GM12878 (cell line): ENCODE results near the gene CPHXL2. TPM values are rescaled to one million over a fixed set of nuclear protein-coding genes. Genes with fewer than 3 reads are reported as not detected.

Source experiments
- ATAC-seq: fragments of 200-7000 bp; cut with Tn5 transposase; 3 replicates; pipeline ENCODE4 v1.9.1; 2020; ENCODE audit warnings: mild to moderate bottlenecking, moderate library complexity
- BruUV-seq: library from RNA; stranded (reverse); fragments of 400-500 nt; replicated peaks from 2 replicates; lab custom pipeline; 2021; lab: Mats Ljungman, UMichigan
- CTCF ChIA-PET: fragments of 300-600 bp; sonication (Branson Sonifier 250); formaldehyde crosslinking; extraction: SDS; loops from one replicate; lab custom pipeline; 2021; ENCODE audit warnings: inconsistent platforms; lab: Yijun Ruan, JAX
- POLR2A ChIA-PET: fragments of 350-600 bp; formaldehyde crosslinking; extraction: SDS; loops from one replicate; lab custom pipeline; 2021; ENCODE audit warnings: inconsistent platforms; lab: Charles Lee
- RAD21 ChIA-PET: fragments of 300-600 bp; sonication (Branson Sonifier 250); formaldehyde crosslinking; loops from one replicate; lab custom pipeline; 2023; ENCODE audit warnings: antibody characterized with exemption; ENCODE audit not compliant: unreplicated experiment; lab: Charles Lee
- SMC1A ChIA-PET: fragments of 300-600 bp; sonication (Branson Sonifier 250); formaldehyde crosslinking; loops from one replicate; lab custom pipeline; 2023; ENCODE audit not compliant: unreplicated experiment, uncharacterized antibody; lab: Charles Lee
- DNase-seq: peaks from one replicate; pipeline ENCODE4 v3.0.0-alpha.2; 2011; ENCODE audit warnings: low read depth, low spot score
- FAIRE-seq: peaks from 3 replicates; lab custom pipeline; 2011; peaks lifted over from hg19 to GRCh38; lab: Jason Lieb, UNC
- H2AFZ ChIP-seq: 2 replicates; pipeline ENCODE4 v1.6.0; 2011; ENCODE audit warnings: low read depth, low read length, control low read depth; ENCODE audit not compliant: control insufficient read depth
- H3K27ac ChIP-seq: 2 replicates; pipeline ENCODE4 v1.5.1; 2011; ENCODE audit warnings: control low read depth; ENCODE audit not compliant: control insufficient read depth, insufficient read depth
- H3K27me3 ChIP-seq, 2 experiments: replicated peaks in 1 of 2; 2 replicates each; pipeline versions ENCODE4 v1.6.0 to v1.6.1; 2011; ENCODE audit warnings: low read length in 1 of 2; ENCODE audit not compliant: control insufficient read depth in 2 of 2, insufficient read depth in 2 of 2
- H3K36me3 ChIP-seq, 2 experiments: 2 replicates each; pipeline ENCODE4 v1.5.1; 2011; ENCODE audit warnings: low read length in 1 of 2; ENCODE audit not compliant: control insufficient read depth in 2 of 2, insufficient read depth in 2 of 2
- H3K4me1 ChIP-seq: 2 replicates; pipeline ENCODE4 v1.6.1; 2011; ENCODE audit warnings: mild to moderate bottlenecking, low read length, moderate library complexity, mixed read lengths; ENCODE audit not compliant: control insufficient read depth, insufficient read depth
- H3K4me2 ChIP-seq: 2 replicates; pipeline ENCODE4 v1.6.0; 2011; ENCODE audit warnings: control low read depth; ENCODE audit not compliant: control insufficient read depth, insufficient read depth
- H3K4me3 ChIP-seq: fragments of 200-600 bp; sonication (generic); 2 replicates; pipeline ENCODE4 v1.5.1; 2016
- H3K79me2 ChIP-seq: 2 replicates; pipeline ENCODE4 v1.6.0; 2011; ENCODE audit warnings: low read length; ENCODE audit not compliant: control insufficient read depth, insufficient read depth
- H3K9ac ChIP-seq: 2 replicates; pipeline ENCODE4 v1.8.0; 2011; ENCODE audit warnings: low read length, control low read depth, mixed read lengths; ENCODE audit not compliant: control insufficient read depth, insufficient read depth
- H3K9me3 ChIP-seq: replicated peaks from 3 replicates; pipeline ENCODE4 v1.5.1; 2011; ENCODE audit warnings: mild to moderate bottlenecking, low read length; ENCODE audit not compliant: control insufficient read depth, insufficient read depth
- H4K20me1 ChIP-seq: 2 replicates; pipeline ENCODE4 v1.6.0; 2011; ENCODE audit not compliant: control insufficient read depth, insufficient read depth
- ATF2 ChIP-seq: IDR thresholded peaks from 2 replicates; pipeline ENCODE4 v1.6.1; 2012; ENCODE audit warnings: low read length, inconsistent platforms
- CBFB ChIP-seq: IDR thresholded peaks from 2 replicates; pipeline ENCODE4 v1.6.1; 2016; ENCODE audit warnings: antibody characterized with exemption, low read depth
- CREB1 ChIP-seq: IDR thresholded peaks from 2 replicates; pipeline ENCODE4 v1.6.1; 2012; ENCODE audit warnings: low read depth, mild to moderate bottlenecking, inconsistent platforms
- CREM ChIP-seq: IDR thresholded peaks from 2 replicates; pipeline ENCODE4 v1.6.1; 2014; ENCODE audit warnings: antibody characterized with exemption, low read depth
- EED ChIP-seq: sonication (generic); IDR thresholded peaks from 2 replicates; pipeline ENCODE4 v1.6.1; 2016; ENCODE audit warnings: antibody characterized with exemption, low read depth
- ETV6 ChIP-seq, 2 experiments: fragments of 450-650 bp in 1 of 2; IDR thresholded peaks in 1 of 2; conservative IDR thresholded peaks in 1 of 2; 2 replicates each; pipeline ENCODE4 v1.6.1; 2014; ENCODE audit warnings: antibody characterized with exemption in 1 of 2, borderline replicate concordance in 1 of 2, low read depth in 1 of 2, mild to moderate bottlenecking in 1 of 2, moderate library complexity in 1 of 2
- FOXM1 ChIP-seq: IDR thresholded peaks from 2 replicates; pipeline ENCODE4 v1.6.1; 2012; ENCODE audit warnings: low read depth, mild to moderate bottlenecking, inconsistent platforms, low read length, moderate library complexity
- KLF5 ChIP-seq: fragments of 450-650 bp; IDR thresholded peaks from 2 replicates; pipeline ENCODE4 v1.6.1; 2014; ENCODE audit warnings: mild to moderate bottlenecking; ENCODE audit not compliant: partially characterized antibody
- MYB ChIP-seq: fragments of 150-350 bp; IDR thresholded peaks from 2 replicates; pipeline ENCODE4 v1.6.1; 2014; ENCODE audit warnings: mild to moderate bottlenecking, low read depth, low read length, borderline replicate concordance
- NFXL1 ChIP-seq: fragments of 450-650 bp; IDR thresholded peaks from 2 replicates; pipeline ENCODE4 v1.6.1; 2017; ENCODE audit warnings: antibody characterized with exemption, mild to moderate bottlenecking, borderline replicate concordance
- NR2F1 ChIP-seq: fragments of 450-650 bp; conservative IDR thresholded peaks from 2 replicates; pipeline ENCODE4 v1.6.1; 2017; ENCODE audit warnings: mild to moderate bottlenecking
- RUNX3 ChIP-seq: IDR thresholded peaks from 2 replicates; pipeline ENCODE4 v1.6.1; 2012; ENCODE audit warnings: low read length, inconsistent platforms
- SIX5 ChIP-seq: IDR thresholded peaks from 2 replicates; pipeline ENCODE4 v1.6.1; 2011; ENCODE audit warnings: mild to moderate bottlenecking, low read depth, low read length, moderate library complexity; ENCODE audit not compliant: severe bottlenecking
- TAF1 ChIP-seq: IDR thresholded peaks from 2 replicates; pipeline ENCODE4 v1.6.1; 2011; ENCODE audit warnings: mild to moderate bottlenecking, low read depth, low read length, borderline replicate concordance
- TARDBP ChIP-seq: IDR thresholded peaks from 2 replicates; pipeline ENCODE4 v1.6.1; 2016; ENCODE audit warnings: borderline replicate concordance
- YY1 ChIP-seq: IDR thresholded peaks from 2 replicates; pipeline ENCODE4 v1.6.1; 2011; ENCODE audit warnings: low read depth, mild to moderate bottlenecking, low read length
- ZBED1 ChIP-seq: IDR thresholded peaks from 2 replicates; pipeline ENCODE4 v1.6.1; 2016; ENCODE audit warnings: borderline replicate concordance
- WGBS: methylation state at CpG from one replicate; pipeline ENCODE4 v1.1.6; 2016; ENCODE audit warnings: low lambda C conversion rate; ENCODE audit not compliant: insufficient replicate concordance, insufficient coverage; ENCODE audit errors: missing lambda C conversion rate; 5-methylcytosine and 5-hydroxymethylcytosine counted together
- in situ Hi-C: fragments of 300-500 bp; cut with MboI; formaldehyde crosslinking; loops from 9 replicates; pipeline ENCODE4 v1.14.3; 2018; ENCODE audit warnings: mixed read lengths
- intact Hi-C: fragments of 100-400 bp; cut with micrococcal nuclease; formaldehyde crosslinking; loops from one replicate; pipeline ENCODE4 v1.14.2; 2022; ENCODE audit not compliant: unreplicated experiment
- polyA plus RNA-seq, 11 experiments: library from polyadenylated mRNA; depleted of rRNA in 4 of 11; unstranded in 6 of 11; stranded (reverse) in 5 of 11; fragments of >200 nt; fragmentation: Nextera tagmentation in 4 of 11; fragmentation: Illumina TruSeq in 1 of 11; extraction: Ambion mirVana in 4 of 11; extraction: Trizol in 1 of 11; gene quantifications; 1 replicate in 1 of 11; 2 replicates in 10 of 11; pipeline versions ENCODE4 v1.2.1 to v1.2.3, GENCODE V29; 2011 to 2016; ENCODE audit warnings: inconsistent platforms in 2 of 11, missing spikeins in 2 of 11, low read depth in 1 of 11
- total RNA-seq, 4 experiments: library from RNA; depleted of rRNA in 3 of 4; stranded (reverse); fragments of >200 nt in 3 of 4; fragmentation: Illumina TruSeq in 1 of 4; extraction: Trizol in 1 of 4; gene quantifications; 2 replicates each; pipeline versions ENCODE4 v1.2.1 to v1.2.3, GENCODE V29; 2013 to 2021
- TF ChIP-seq, protein P1 (sequence below): IDR thresholded peaks from 2 replicates; pipeline ENCODE4 v1.6.1; 2011; ENCODE audit warnings: borderline replicate concordance, low read depth, mild to moderate bottlenecking, moderate library complexity, low read length; ENCODE audit not compliant: insufficient read depth, poor library complexity, severe bottlenecking
- TF ChIP-seq, protein P2 (sequence below): fragments of 450-650 bp; IDR thresholded peaks from 2 replicates; pipeline ENCODE4 v1.6.1; 2016; ENCODE audit warnings: mild to moderate bottlenecking

The CPHXL2 gene
- total and polyA plus RNA-seq, 10 of the 15 experiments (the other 5 are each of a cell fraction or from before 2014, with no cell fraction given): not detected

GRCh38 chr16:75620326-75621169 lies 56.3 kb downstream of the CPHXL2 start:
- intact Hi-C loops: loop anchor here (1.0 to 2.0 kb wide), 2 partner anchors 104 to 144 kb away; no protein-coding TSS in a partner anchor
- ChIA-PET RAD21 (interaction anchor here (0.6 to 3.5 kb wide), 20 partner anchors 14 to 240 kb away, joined by 3 to 46 read pairs (median 7); partner anchors contain the start of genes CFDP1, GABARAPL2, KARS1 and TERF2IP), POLR2A (interaction anchor here (0.5 to 6.3 kb wide), 8 partner anchors 11 to 560 kb away, joined by 3 to 116 read pairs (median 4); partner anchors contain the start of genes GABARAPL2, KARS1, TERF2IP and TMEM231), SMC1A (interaction anchor here (0.6 to 6.1 kb wide), 26 partner anchors 7 to 418 kb away, joined by 3 to 69 read pairs (median 6); partner anchors contain the start of genes KARS1, TERF2IP and TMEM231), CTCF (interaction anchor here (0.6 to 9.5 kb wide), 24 partner anchors 11 to 1550 kb away, joined by 3 to 153 read pairs (median 6); partner anchors contain the start of genes GABARAPL2, KARS1, TERF2IP and TMEM231)
- Histone ChIP-seq H3K4me2 (peak overlapping the region; percentile 97), H4K20me1 (no peaks in the 10 kb centered on the region), H3K27me3 (no peaks in the 10 kb centered on the region), H3K4me1 (peaks cover 33% of the 10 kb centered on the region), H3K9me3 (no peaks in the 10 kb centered on the region), H3K27ac (peak overlapping the region; percentile 83), H3K36me3 (peaks cover 2 to 11% of the 10 kb centered on the region in 2 experiments; a peak in 3 of 4 replicates), H3K79me2 (peaks cover 20% of the 10 kb centered on the region), H2AFZ (peak overlapping the region; percentile 83), H3K4me3 (peak overlapping the region; percentile 93; the same call in 1 of the 2 replicates), H3K9ac (peak overlapping the region; percentile 24)
- ATAC-seq: no peak
- BruUV-seq: no TSS peak
- WGBS: 96% methylated on average over 20 of the region's 20 CpGs
- no peak for FAIRE-seq
- in situ Hi-C loops: loop anchor here (10.0 kb wide), 1 partner anchor 156 kb away; the partner anchor contains the start of gene TMEM170A
- no peak for DNase-seq
- TF ChIP-seq CREB1 (peak; percentile 88), CREM (peak; percentile 87), MYB (no peak), FOXM1 (peak; percentile 19; the same call in 1 of the 2 replicates), NFXL1 (no peak), ATF2 (peak; percentile 88), RUNX3 (peak; percentile 94), YY1 (peak; percentile 95), NR2F1 (no peak), EED (peak; percentile 91), ETV6 (conservative IDR thresholded peaks at IDR 0.05 in 1 of 2, IDR thresholded peaks at IDR 0.05 in 1 of 2; ENCODE audit: borderline replicate concordance in 1 of 2, low read depth in 1 of 2) (peak in 1 of 2 experiments; percentile 53; a peak in 1 of 4 replicates), KLF5 (no peak), ZBED1 (peak; percentile 67; the same call in 1 of the 2 replicates), SIX5 (no peak), TAF1 (peak; percentile 21; the same call in 1 of the 2 replicates), CBFB (peak; percentile 89), TARDBP (peak; percentile 45; the same call in 1 of the 2 replicates)
- TF ChIP-seq, protein P1, sequence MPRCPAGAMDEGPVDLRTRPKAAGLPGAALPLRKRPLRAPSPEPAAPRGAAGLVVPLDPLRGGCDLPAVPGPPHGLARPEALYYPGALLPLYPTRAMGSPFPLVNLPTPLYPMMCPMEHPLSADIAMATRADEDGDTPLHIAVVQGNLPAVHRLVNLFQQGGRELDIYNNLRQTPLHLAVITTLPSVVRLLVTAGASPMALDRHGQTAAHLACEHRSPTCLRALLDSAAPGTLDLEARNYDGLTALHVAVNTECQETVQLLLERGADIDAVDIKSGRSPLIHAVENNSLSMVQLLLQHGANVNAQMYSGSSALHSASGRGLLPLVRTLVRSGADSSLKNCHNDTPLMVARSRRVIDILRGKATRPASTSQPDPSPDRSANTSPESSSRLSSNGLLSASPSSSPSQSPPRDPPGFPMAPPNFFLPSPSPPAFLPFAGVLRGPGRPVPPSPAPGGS: peak; percentile 85
- TF ChIP-seq, protein P2, sequence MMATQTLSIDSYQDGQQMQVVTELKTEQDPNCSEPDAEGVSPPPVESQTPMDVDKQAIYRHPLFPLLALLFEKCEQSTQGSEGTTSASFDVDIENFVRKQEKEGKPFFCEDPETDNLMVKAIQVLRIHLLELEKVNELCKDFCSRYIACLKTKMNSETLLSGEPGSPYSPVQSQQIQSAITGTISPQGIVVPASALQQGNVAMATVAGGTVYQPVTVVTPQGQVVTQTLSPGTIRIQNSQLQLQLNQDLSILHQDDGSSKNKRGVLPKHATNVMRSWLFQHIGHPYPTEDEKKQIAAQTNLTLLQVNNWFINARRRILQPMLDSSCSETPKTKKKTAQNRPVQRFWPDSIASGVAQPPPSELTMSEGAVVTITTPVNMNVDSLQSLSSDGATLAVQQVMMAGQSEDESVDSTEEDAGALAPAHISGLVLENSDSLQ: no peak
